HG03159 (cell line): Measurements from ENCODE around the gene RPS27A.
"Not testable (repeated sequence)": the region's sequence is repeated elsewhere in the genome, so short reads cannot be mapped to it uniquely, and the experiment has no call there.

Experiments
- ATAC-seq: cut with Tn5 transposase; IDR thresholded peaks from one replicate; pipeline ENCODE4 v1.9.1; 2021; ENCODE audit warnings: mild to moderate bottlenecking, moderate library complexity; ENCODE audit not compliant: unreplicated experiment

RPS27A gene

GRCh38 chr2:55232084-55232862 is at the start of gene RPS27A, which contains the start of gene CLHC1:
Gene RPS27A, plus strand, starts transcription at chr2:55232688. Its CDS starts 137 bp downstream, at chr2:55232825.
Gene CLHC1, minus strand, starts transcription at chr2:55232293. Its CDS starts 9,882 bp downstream, at chr2:55222411.
- peak; percentile 80 for ATAC-seq

GRCh38 chr2:55186837-55187236 is 45.7 kb upstream of the RPS27A start:
- ATAC-seq, result not testable (repeated sequence)

- ATAC-seq, result not testable (repeated sequence)
Measured at GRCh38 chr2:55191888-55192287, 40.6 kb upstream of the RPS27A start.

- ATAC-seq, result no peak
Measured at GRCh38 chr2:55196526-55196925, 36.0 kb upstream of the RPS27A start.

- no peak for ATAC-seq
Measured at GRCh38 chr2:55200416-55200815, 32.1 kb upstream of the RPS27A start.

- no peak for ATAC-seq
Measured at GRCh38 chr2:55204536-55204935, 28.0 kb upstream of the RPS27A start.

- ATAC-seq, result no peak
Measured at GRCh38 chr2:55204950-55205349, 27.5 kb upstream of the RPS27A start.

- no peak for ATAC-seq
Measured at GRCh38 chr2:55213822-55214221, 18.7 kb upstream of the RPS27A start.

- ATAC-seq, result no peak
Measured at GRCh38 chr2:55223958-55224760, 8.3 kb upstream of the RPS27A start.

GRCh38 chr2:55224761-55225261 is 7.7 kb upstream of the RPS27A start:
- no peak for ATAC-seq

GRCh38 chr2:55225481-55226020 is 6.9 kb upstream of the RPS27A start:
- no peak for ATAC-seq

- not testable (repeated sequence) for ATAC-seq
Measured at GRCh38 chr2:55227437-55228225, 4.9 kb upstream of the RPS27A start.

GRCh38 chr2:55228226-55228563 is 4.3 kb upstream of the RPS27A start:
- ATAC-seq, result no peak

GRCh38 chr2:55229221-55229620 is 3.3 kb upstream of the RPS27A start:
- ATAC-seq, result no peak

- no peak for ATAC-seq
Measured at GRCh38 chr2:55230551-55230950, 1.9 kb upstream of the RPS27A start.

- ATAC-seq, result no peak
Measured at GRCh38 chr2:55231546-55232083, 873 bp upstream of the RPS27A start.

GRCh38 chr2:55232863-55233657 is 572 bp downstream of the RPS27A start:
- peak; percentile 37 for ATAC-seq

- no peak for ATAC-seq
Measured at GRCh38 chr2:55233658-55233940, 1.1 kb downstream of the RPS27A start.

GRCh38 chr2:55235724-55236538 is 3.4 kb downstream of the RPS27A start:
- ATAC-seq, result no peak
